ENCODE measurements around the gene FARS2. TPM values are rescaled to one million over a fixed set of nuclear protein-coding genes. Genes with fewer than 3 reads are reported as not detected.
A peak's percentile ranks its signal among the peaks of the same experiment; 100 is the strongest.
"Not testable (repeated sequence)": the region's sequence is repeated elsewhere in the genome, so short reads cannot be mapped to it uniquely, and the experiment has no call there.

The FARS2 gene
- total and polyA plus RNA-seq, 5 donors from 2014 or later: 26.9 to 39.7 (median 34.9) TPM

DNA sequence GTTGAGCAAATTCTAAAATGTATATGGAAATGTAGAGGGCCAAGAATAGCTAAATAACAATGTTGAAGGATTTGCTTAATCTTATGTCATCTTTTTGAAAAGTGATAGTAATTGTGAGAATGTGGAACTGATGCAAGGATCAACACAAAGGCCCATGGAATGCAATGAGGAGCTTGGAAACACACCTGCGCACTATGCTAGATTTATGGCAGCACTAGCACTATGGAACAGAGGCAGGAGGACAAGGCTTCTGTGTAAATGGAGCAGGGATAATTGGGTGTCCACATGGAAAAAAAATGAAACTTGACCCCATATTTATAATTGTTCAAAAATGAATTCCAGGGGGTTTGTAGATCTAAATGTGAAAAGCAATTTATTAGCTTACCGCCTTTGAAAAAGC lies 298.3 kb downstream of the FARS2 start:
- Mint-ChIP-seq H3K27ac (no peak overlapping the region), H3K9me3 (peaks cover 0 to 3% (median 0%) of the 10 kb centered on the region in 7 donors), H3K27me3 (no peaks in the 10 kb centered on the region), H3K4me1 (peaks cover 9 to 18% (median 12%) of the 10 kb centered on the region in 4 donors), H3K36me3 (peaks cover 7% of the 10 kb centered on the region), H3K4me3 (no peak overlapping the region)
- H3K36me3 ChIP-seq (ENCODE audit: control insufficient read depth, insufficient read depth, low read length): no peaks in the 10 kb centered on the region
- H3K9me3 ChIP-seq (ENCODE audit: control insufficient read depth in 2 of 2, low read length in 2 of 2): no peaks in the 10 kb centered on the region
- no peak for DNase-seq
- H3K4me1 ChIP-seq (ENCODE audit: control insufficient read depth, insufficient read depth, low read length, poor library complexity, severe bottlenecking): no peaks in the 10 kb centered on the region
- no peak overlapping the region for H3K27ac ChIP-seq (ENCODE audit: insufficient read depth, low read length, poor library complexity, severe bottlenecking)
- no peak overlapping the region for H3K4me3 ChIP-seq (ENCODE audit: low read depth, low read length)
- no peaks in the 10 kb centered on the region for H3K27me3 ChIP-seq (ENCODE audit: control insufficient read depth, insufficient read depth, low read length)
- ATAC-seq (ENCODE audit: low read depth in 2 of 2): no peak

- ATAC-seq (ENCODE audit: low read depth in 2 of 2) (no peak), DNase-seq (peak in 1 of 3 donors; percentile 11)
- no peak overlapping the region for H3K27ac Mint-ChIP-seq
- H3K9me3 Mint-ChIP-seq: peaks cover 0 to 1% (median 0%) of the 10 kb centered on the region in 7 donors
- no peaks in the 10 kb centered on the region for H3K9me3 ChIP-seq (ENCODE audit: control insufficient read depth in 2 of 2, low read length in 2 of 2)
- no peaks in the 10 kb centered on the region for H3K36me3 ChIP-seq (ENCODE audit: control insufficient read depth, insufficient read depth, low read length)
- H3K36me3 Mint-ChIP-seq: peaks cover 3% of the 10 kb centered on the region
- no peak overlapping the region for H3K27ac ChIP-seq (ENCODE audit: insufficient read depth, low read length, poor library complexity, severe bottlenecking)
- H3K4me3 Mint-ChIP-seq: no peak overlapping the region
- H3K27me3 Mint-ChIP-seq: no peaks in the 10 kb centered on the region
- H3K4me3 ChIP-seq (ENCODE audit: low read depth, low read length): no peak overlapping the region
- peaks cover 12 to 18% (median 16%) of the 10 kb centered on the region in 4 donors for H3K4me1 Mint-ChIP-seq
- no peaks in the 10 kb centered on the region for H3K27me3 ChIP-seq (ENCODE audit: control insufficient read depth, insufficient read depth, low read length)
- H3K4me1 ChIP-seq (ENCODE audit: control insufficient read depth, insufficient read depth, low read length, poor library complexity, severe bottlenecking): no peaks in the 10 kb centered on the region
Measured at GRCh38 chr6:5562277-5562676, 301.0 kb downstream of the FARS2 start.

DNA sequence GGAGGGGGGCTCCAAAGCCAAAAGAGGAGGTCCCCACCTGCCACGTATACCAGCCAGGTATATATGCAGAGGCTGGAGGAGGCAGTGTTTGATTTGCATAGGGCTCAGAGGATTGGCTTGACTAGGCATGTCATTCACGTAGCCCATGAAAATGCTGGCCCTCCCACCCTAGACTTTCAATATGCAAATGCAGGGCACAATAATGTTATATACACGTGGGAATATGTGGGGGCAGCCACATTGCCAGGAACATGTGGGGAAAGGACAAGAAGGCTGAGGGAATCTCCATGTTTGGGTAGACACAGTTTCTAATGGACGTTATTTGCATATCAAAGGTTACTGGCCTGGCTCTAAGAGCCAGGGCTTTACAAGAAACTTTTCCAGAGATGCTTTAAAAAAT lies 301.8 kb downstream of the FARS2 start:
- ATAC-seq (ENCODE audit: low read depth in 2 of 2): no peak
- Histone ChIP-seq H3K36me3 (ENCODE audit: control insufficient read depth, insufficient read depth, low read length) (no peaks in the 10 kb centered on the region), H3K27ac (ENCODE audit: insufficient read depth, low read length, poor library complexity, severe bottlenecking) (no peak overlapping the region), H3K4me1 (ENCODE audit: control insufficient read depth, insufficient read depth, low read length, poor library complexity, severe bottlenecking) (no peaks in the 10 kb centered on the region), H3K4me3 (ENCODE audit: low read depth, low read length) (no peak overlapping the region), H3K27me3 (ENCODE audit: control insufficient read depth, insufficient read depth, low read length) (no peaks in the 10 kb centered on the region), H3K9me3 (ENCODE audit: control insufficient read depth in 2 of 2, low read length in 2 of 2) (no peaks in the 10 kb centered on the region)
- H3K36me3 Mint-ChIP-seq: peaks cover 3% of the 10 kb centered on the region
- no peaks in the 10 kb centered on the region for H3K27me3 Mint-ChIP-seq
- no peak overlapping the region for H3K27ac Mint-ChIP-seq
- no peak for DNase-seq
- H3K9me3 Mint-ChIP-seq: peaks cover 0 to 2% (median 0%) of the 10 kb centered on the region in 7 donors
- H3K4me1 Mint-ChIP-seq: peaks cover 15 to 25% (median 20%) of the 10 kb centered on the region in 4 donors
- no peak overlapping the region for H3K4me3 Mint-ChIP-seq

DNA sequence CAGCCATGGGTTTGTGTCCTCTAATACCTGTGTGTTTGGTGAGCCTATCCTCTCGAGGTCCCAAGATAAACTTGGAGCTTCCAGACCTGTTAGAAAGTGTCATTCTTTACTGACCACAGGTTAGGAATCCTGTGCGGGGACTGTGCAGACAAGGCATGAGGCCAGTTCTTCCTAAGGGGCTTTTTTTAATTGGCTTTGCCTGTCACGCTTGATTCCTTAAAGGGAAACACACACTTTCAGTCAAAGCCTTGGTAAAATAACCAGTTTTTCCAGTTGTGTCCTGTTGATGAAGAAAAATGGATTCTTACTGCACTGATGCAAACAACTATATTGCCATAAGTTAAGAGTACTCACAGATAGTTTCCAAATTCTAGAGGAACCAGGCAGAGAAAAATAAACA lies 303.4 kb downstream of the FARS2 start:
- not testable (repeated sequence) for H3K36me3 ChIP-seq (ENCODE audit: control insufficient read depth, insufficient read depth, low read length); H3K36me3 Mint-ChIP-seq

DNA sequence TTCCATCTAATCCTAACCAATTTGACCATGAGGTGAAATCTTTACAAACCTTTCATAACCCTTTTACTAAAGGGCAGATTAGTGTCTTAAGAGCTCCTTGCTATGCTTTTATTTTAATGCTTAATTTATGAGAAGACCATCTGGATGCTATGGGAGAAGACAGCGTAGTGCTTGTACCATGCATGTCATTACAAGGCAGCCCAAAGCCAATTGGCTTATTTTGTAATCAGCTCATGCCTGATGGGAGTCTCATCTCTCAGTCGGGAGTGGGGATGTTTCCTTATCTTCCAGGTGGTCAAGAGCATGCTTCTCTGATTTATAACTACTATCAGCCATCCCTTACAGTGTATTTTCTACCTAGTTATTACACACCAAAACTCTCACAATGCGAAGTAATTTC lies 304.7 kb downstream of the FARS2 start:
- no peaks in the 10 kb centered on the region for H3K27me3 Mint-ChIP-seq

More for the DNA sequence above, 303.4 kb downstream of the FARS2 start:
- H3K4me1 Mint-ChIP-seq: peaks cover 18 to 23% (median 21%) of the 10 kb centered on the region in 4 donors
- H3K4me1 ChIP-seq (ENCODE audit: control insufficient read depth, insufficient read depth, low read length, poor library complexity, severe bottlenecking); H3K9me3 ChIP-seq (ENCODE audit: control insufficient read depth in 2 of 2, low read length in 2 of 2); H3K9me3 Mint-ChIP-seq; H3K4me3 ChIP-seq (ENCODE audit: low read depth, low read length); ATAC-seq (ENCODE audit: low read depth in 2 of 2); H3K4me3 Mint-ChIP-seq; H3K27ac ChIP-seq (ENCODE audit: insufficient read depth, low read length, poor library complexity, severe bottlenecking); DNase-seq; H3K27ac Mint-ChIP-seq; H3K27me3 ChIP-seq (ENCODE audit: control insufficient read depth, insufficient read depth, low read length); H3K27me3 Mint-ChIP-seq: not testable (repeated sequence)

GRCh38 chr6:5566718-5567117 lies 305.4 kb downstream of the FARS2 start:
- no peaks in the 10 kb centered on the region for H3K27me3 Mint-ChIP-seq
- Histone ChIP-seq H3K4me1 (ENCODE audit: control insufficient read depth, insufficient read depth, low read length, poor library complexity, severe bottlenecking) (no peaks in the 10 kb centered on the region), H3K4me3 (ENCODE audit: low read depth, low read length) (no peak overlapping the region), H3K9me3 (ENCODE audit: control insufficient read depth in 2 of 2, low read length in 2 of 2) (no peaks in the 10 kb centered on the region), H3K27ac (ENCODE audit: insufficient read depth, low read length, poor library complexity, severe bottlenecking) (no peak overlapping the region), H3K36me3 (ENCODE audit: control insufficient read depth, insufficient read depth, low read length) (no peaks in the 10 kb centered on the region), H3K27me3 (ENCODE audit: control insufficient read depth, insufficient read depth, low read length) (no peaks in the 10 kb centered on the region)
- H3K36me3 Mint-ChIP-seq: peaks cover 7% of the 10 kb centered on the region
- DNase-seq (peak in 1 of 3 donors; percentile 15), ATAC-seq (ENCODE audit: low read depth in 2 of 2) (no peak)
- H3K9me3 Mint-ChIP-seq: peaks cover 0 to 7% (median 1%) of the 10 kb centered on the region in 7 donors
- peaks cover 17 to 24% (median 19%) of the 10 kb centered on the region in 4 donors for H3K4me1 Mint-ChIP-seq
- no peak overlapping the region for H3K4me3 Mint-ChIP-seq
- H3K27ac Mint-ChIP-seq: no peak overlapping the region

More for the DNA sequence above, 304.7 kb downstream of the FARS2 start:
- peaks cover 16 to 24% (median 19%) of the 10 kb centered on the region in 4 donors for H3K4me1 Mint-ChIP-seq
- no peaks in the 10 kb centered on the region for H3K36me3 ChIP-seq (ENCODE audit: control insufficient read depth, insufficient read depth, low read length)
- no peaks in the 10 kb centered on the region for H3K27me3 ChIP-seq (ENCODE audit: control insufficient read depth, insufficient read depth, low read length)
- ATAC-seq (ENCODE audit: low read depth in 2 of 2) (no peak), DNase-seq (no peak)
- no peak overlapping the region for H3K4me3 Mint-ChIP-seq
- peaks cover 7% of the 10 kb centered on the region for H3K36me3 Mint-ChIP-seq
- no peak overlapping the region for H3K27ac Mint-ChIP-seq
- no peaks in the 10 kb centered on the region for H3K4me1 ChIP-seq (ENCODE audit: control insufficient read depth, insufficient read depth, low read length, poor library complexity, severe bottlenecking)
- H3K9me3 Mint-ChIP-seq: peaks cover 0 to 7% (median 1%) of the 10 kb centered on the region in 7 donors
- H3K4me3 ChIP-seq (ENCODE audit: low read depth, low read length): no peak overlapping the region
- no peak overlapping the region for H3K27ac ChIP-seq (ENCODE audit: insufficient read depth, low read length, poor library complexity, severe bottlenecking)
- no peaks in the 10 kb centered on the region for H3K9me3 ChIP-seq (ENCODE audit: control insufficient read depth in 2 of 2, low read length in 2 of 2)

- no peak for ATAC-seq (ENCODE audit: low read depth in 2 of 2)
- Histone ChIP-seq H3K4me3 (ENCODE audit: low read depth, low read length) (no peak overlapping the region), H3K27me3 (ENCODE audit: control insufficient read depth, insufficient read depth, low read length) (no peaks in the 10 kb centered on the region), H3K27ac (ENCODE audit: insufficient read depth, low read length, poor library complexity, severe bottlenecking) (no peak overlapping the region), H3K9me3 (ENCODE audit: control insufficient read depth in 2 of 2, low read length in 2 of 2) (no peaks in the 10 kb centered on the region), H3K36me3 (ENCODE audit: control insufficient read depth, insufficient read depth, low read length) (no peaks in the 10 kb centered on the region), H3K4me1 (ENCODE audit: control insufficient read depth, insufficient read depth, low read length, poor library complexity, severe bottlenecking) (no peaks in the 10 kb centered on the region)
- no peak overlapping the region for H3K4me3 Mint-ChIP-seq
- DNase-seq: no peak
- H3K27me3 Mint-ChIP-seq: no peaks in the 10 kb centered on the region
- H3K36me3 Mint-ChIP-seq: peaks cover 8% of the 10 kb centered on the region
- H3K27ac Mint-ChIP-seq: no peak overlapping the region
- H3K4me1 Mint-ChIP-seq: peaks cover 11 to 21% (median 19%) of the 10 kb centered on the region in 4 donors
- H3K9me3 Mint-ChIP-seq: peaks cover 0 to 7% (median 1%) of the 10 kb centered on the region in 7 donors
Measured at GRCh38 chr6:5567352-5567751, 306.0 kb downstream of the FARS2 start.

DNA sequence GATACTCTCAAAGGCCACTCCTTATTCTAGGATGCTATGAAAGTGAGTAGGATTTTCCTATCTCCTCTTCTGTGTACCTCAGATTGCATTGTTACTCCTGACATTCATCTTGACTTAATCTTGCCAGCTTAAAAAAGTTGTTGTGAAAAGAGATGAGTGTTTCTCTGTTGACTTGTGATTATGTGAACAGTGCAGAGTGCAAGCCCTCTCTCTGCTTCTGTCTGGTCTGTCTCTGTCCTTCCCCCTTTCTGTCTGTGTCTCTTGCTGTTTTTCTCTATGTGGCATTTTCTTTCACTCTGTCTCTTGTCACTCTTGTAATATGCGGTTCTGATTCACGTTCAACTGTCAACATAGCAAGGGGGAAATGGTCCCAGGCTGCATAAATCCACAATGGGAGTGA lies 306.6 kb downstream of the FARS2 start:
- no peak for DNase-seq
- H3K9me3 Mint-ChIP-seq: peaks cover 0 to 7% (median 1%) of the 10 kb centered on the region in 7 donors
- no peaks in the 10 kb centered on the region for H3K27me3 Mint-ChIP-seq
- H3K4me3 Mint-ChIP-seq: no peak overlapping the region
- Histone ChIP-seq H3K9me3 (ENCODE audit: control insufficient read depth in 2 of 2, low read length in 2 of 2) (no peaks in the 10 kb centered on the region), H3K27me3 (ENCODE audit: control insufficient read depth, insufficient read depth, low read length) (no peaks in the 10 kb centered on the region), H3K4me3 (ENCODE audit: low read depth, low read length) (no peak overlapping the region), H3K36me3 (ENCODE audit: control insufficient read depth, insufficient read depth, low read length) (no peaks in the 10 kb centered on the region), H3K4me1 (ENCODE audit: control insufficient read depth, insufficient read depth, low read length, poor library complexity, severe bottlenecking) (no peaks in the 10 kb centered on the region), H3K27ac (ENCODE audit: insufficient read depth, low read length, poor library complexity, severe bottlenecking) (no peak overlapping the region)
- peaks cover 13% of the 10 kb centered on the region for H3K36me3 Mint-ChIP-seq
- peaks cover 13 to 21% (median 19%) of the 10 kb centered on the region in 4 donors for H3K4me1 Mint-ChIP-seq
- no peak for ATAC-seq (ENCODE audit: low read depth in 2 of 2)
- H3K27ac Mint-ChIP-seq: no peak overlapping the region
